A204.1 (cell line): ENCODE data around the gene ETDC.

ENCODE experiments used
- FAIRE-seq: peaks from 2 replicates; lab custom pipeline; 2012; peaks lifted over from hg19 to GRCh38; lab: Jason Lieb, UNC

The ETDC gene

GRCh38 chrX:135346975-135347374 lies 37.7 kb downstream of the ETDC start:
- no peak for FAIRE-seq

GRCh38 chrX:135347381-135348016 lies 38.2 kb downstream of the ETDC start:
- no peak for FAIRE-seq

DNA sequence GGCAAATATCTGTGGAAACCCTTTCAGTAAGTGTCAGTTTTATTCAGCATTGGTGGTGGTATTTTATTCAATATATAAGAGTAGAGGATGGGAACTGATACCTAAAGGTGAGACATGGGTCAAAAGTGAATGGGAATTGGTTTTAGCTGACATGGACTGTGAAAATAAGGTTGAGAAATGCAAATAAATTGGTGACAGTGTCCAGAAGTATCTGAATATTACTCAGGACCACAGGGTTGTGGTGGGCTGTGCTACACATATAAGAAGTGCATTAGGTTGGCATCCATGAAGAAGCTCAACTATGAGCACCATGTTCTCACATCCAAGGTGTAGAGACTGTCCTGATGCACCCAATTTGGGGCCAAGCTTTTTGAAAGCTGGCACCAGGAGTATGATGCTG lies 45.0 kb downstream of the ETDC start:
- FAIRE-seq, result no peak
